IMR-90 (cell line): ENCODE results near the gene FBXW4.

Source experiments
- BHLHE40 ChIP-seq: fragments of 150-350 bp; IDR thresholded peaks from 2 replicates; pipeline ENCODE4 v1.6.1; 2016; ENCODE audit warnings: mild to moderate bottlenecking, low read depth, low read length
- CTCF ChIP-seq: conservative IDR thresholded peaks from 2 replicates; pipeline ENCODE4 v1.5.1; 2012; ENCODE audit warnings: mild to moderate bottlenecking, low read depth, low read length, improper control_type of control experiment
- FOS ChIP-seq: fragments of 150-350 bp; IDR thresholded peaks from 2 replicates; pipeline ENCODE4 v1.6.1; 2016; ENCODE audit warnings: low read depth, low read length
- POLR2A ChIP-seq: IDR thresholded peaks from 2 replicates; pipeline ENCODE4 v1.6.1; 2012; ENCODE audit warnings: mild to moderate bottlenecking, low read depth, low read length
- RCOR1 ChIP-seq: IDR thresholded peaks from 2 replicates; pipeline ENCODE4 v1.6.1; 2012; ENCODE audit warnings: mild to moderate bottlenecking, low read length, improper control_type of control experiment; ENCODE audit not compliant: insufficient replicate concordance
- RFX5 ChIP-seq: IDR thresholded peaks from 2 replicates; pipeline ENCODE4 v1.8.0; 2012; ENCODE audit warnings: low read depth, mild to moderate bottlenecking, low read length, moderate library complexity
- SMC3 ChIP-seq: fragments of 150-350 bp; IDR thresholded peaks from 2 replicates; pipeline ENCODE4 v1.6.1; 2016; ENCODE audit warnings: low read depth, mild to moderate bottlenecking, antibody characterized with exemption, low read length, moderate library complexity

- TF ChIP-seq CTCF (no peak), FOS (no peak), POLR2A (no peak), BHLHE40 (no peak), RFX5 (no peak), RCOR1 (no peak), SMC3 (no peak)
Measured at GRCh38 chr10:101575580-101576210, 119.3 kb downstream of the FBXW4 start.
